K562 (cell line): ENCODE results near the gene PRR35. TPM values are rescaled to one million over a fixed set of nuclear protein-coding genes. Genes with fewer than 3 reads are reported as not detected.

ENCODE experiments used
- microRNA-seq: library from miRNA; unstranded; fragments of <30 nt; microRNA quantifications from one replicate; pipeline ENCODE4, GENCODE V29; 2018; ENCODE audit warnings: borderline microRNAs expressed
- polyA plus RNA-seq, 8 experiments: library from polyadenylated mRNA; depleted of rRNA in 4 of 8; stranded (reverse) in 5 of 8; unstranded in 3 of 8; fragments of >200 nt; fragmentation: Nextera tagmentation in 2 of 8; fragmentation: Illumina TruSeq in 1 of 8; extraction: Ambion mirVana in 2 of 8; extraction: Trizol in 1 of 8; gene quantifications; 2 replicates each; pipeline versions ENCODE4 v1.2.1 to v1.2.3, GENCODE V29; 2011 to 2014; ENCODE audit warnings: inconsistent platforms in 1 of 8, missing spikeins in 1 of 8
- small RNA-seq: library from RNA; depleted of rRNA; stranded (forward); fragments of <200 nt; gene quantifications from one replicate; pipeline ENCODE3, GENCODE V24; 2014
- total RNA-seq, 7 experiments: library from RNA; depleted of rRNA in 6 of 7; stranded (reverse); fragments of >200 nt in 6 of 7; fragmentation: Illumina TruSeq in 2 of 7; extraction: Trizol in 2 of 7; gene quantifications; 2 replicates each; pipeline versions ENCODE4 v1.2.1 to v1.2.3, GENCODE V29; 2011 to 2021; ENCODE audit warnings: low replicate concordance in 1 of 7

The PRR35 gene
- total and polyA plus RNA-seq, 9 of the 15 experiments (the other 6 are each of a cell fraction or from before 2014, with no cell fraction given), result 0.17 to 0.45 (median 0.21) TPM; not detected in 5

Small RNAs within 50 kb of the gene (microRNA-seq; reads per million reads assigned to microRNA genes)
- gene MIR3176 (20.5 reads per million, percentile 65 among the genes with 10 or more reads in this experiment), gene MIR5587 (1.1 reads per million, percentile 10 among the genes with 10 or more reads in this experiment)

Small RNAs within 50 kb of the gene (small RNA-seq; reads per million reads assigned to genes)
- gene MIR3176, result 24.3 reads per million, percentile 97 among the genes with 10 or more reads in this experiment
- 0.18 reads per million for gene MIR5587
- not detected for gene Z98883.1

Other genes with a start within 250 kb of the PRR35 start
Only the 7 nearest of the 29 such genes appear.
- 63.2 and 81.8 TPM in 2 replicates for gene CAPN15, start 32.7 kb upstream of the PRR35 start, total RNA-seq (2014; rRNA removed)
- 4.2 and 4.3 TPM in 2 replicates for gene CAPN15, start 32.7 kb upstream of the PRR35 start, total RNA-seq (2014; rRNA removed; fragmentation: Illumina TruSeq; extraction: Trizol)
- 26.1 and 28.1 TPM in 2 replicates for gene CAPN15, start 32.7 kb upstream of the PRR35 start, total RNA-seq (2015; rRNA removed; fragmentation: Illumina TruSeq; extraction: Trizol)
- 105 and 111 TPM in 2 replicates for gene CAPN15, start 32.7 kb upstream of the PRR35 start, total RNA-seq (2021)
- 14.2 and 20.5 TPM in 2 replicates for gene CAPN15, start 32.7 kb upstream of the PRR35 start, polyA plus RNA-seq (2011; rRNA removed)
- gene CAPN15, start 32.7 kb upstream of the PRR35 start, polyA plus RNA-seq (2014; fragmentation: Illumina TruSeq; extraction: Trizol), result 4.9 and 23.2 TPM in 2 replicates
- gene CAPN15, start 32.7 kb upstream of the PRR35 start, polyA plus RNA-seq (2014; fragmentation: Nextera tagmentation; extraction: Ambion mirVana), result under 1 TPM; 0.62 to 0.77 TPM
- gene CAPN15, start 32.7 kb upstream of the PRR35 start, polyA plus RNA-seq (2014; rRNA removed), result 50.2 and 52.3 TPM in 2 replicates
- gene NHLRC4, start 6.6 kb downstream of the PRR35 start, total RNA-seq (2014; rRNA removed), result 2.6 and 3.1 TPM in 2 replicates
- 0.47 and 0.48 TPM in 2 replicates for gene NHLRC4, start 6.6 kb downstream of the PRR35 start, total RNA-seq (2014; rRNA removed; fragmentation: Illumina TruSeq; extraction: Trizol)
- gene NHLRC4, start 6.6 kb downstream of the PRR35 start, total RNA-seq (2015; rRNA removed; fragmentation: Illumina TruSeq; extraction: Trizol), result 1.2 and 1.3 TPM in 2 replicates
- 2.0 and 3.0 TPM in 2 replicates for gene NHLRC4, start 6.6 kb downstream of the PRR35 start, total RNA-seq (2021)
- 1.3 and 1.7 TPM in 2 replicates for gene NHLRC4, start 6.6 kb downstream of the PRR35 start, polyA plus RNA-seq (2011; rRNA removed)
- 0.24 and 1.1 TPM in 2 replicates for gene NHLRC4, start 6.6 kb downstream of the PRR35 start, polyA plus RNA-seq (2014; fragmentation: Illumina TruSeq; extraction: Trizol)
- not detected for gene NHLRC4, start 6.6 kb downstream of the PRR35 start, polyA plus RNA-seq (2014; fragmentation: Nextera tagmentation; extraction: Ambion mirVana)
- 3.2 and 3.7 TPM in 2 replicates for gene NHLRC4, start 6.6 kb downstream of the PRR35 start, polyA plus RNA-seq (2014; rRNA removed)
- gene PIGQ, start 9.6 kb downstream of the PRR35 start, total RNA-seq (2014; rRNA removed), result 30.7 and 36.1 TPM in 2 replicates
- gene PIGQ, start 9.6 kb downstream of the PRR35 start, total RNA-seq (2014; rRNA removed; fragmentation: Illumina TruSeq; extraction: Trizol), result 2.3 and 3.4 TPM in 2 replicates
- 14.1 and 14.3 TPM in 2 replicates for gene PIGQ, start 9.6 kb downstream of the PRR35 start, total RNA-seq (2015; rRNA removed; fragmentation: Illumina TruSeq; extraction: Trizol)
- 43.7 and 49.6 TPM in 2 replicates for gene PIGQ, start 9.6 kb downstream of the PRR35 start, total RNA-seq (2021)
- 11.2 and 19.4 TPM in 2 replicates for gene PIGQ, start 9.6 kb downstream of the PRR35 start, polyA plus RNA-seq (2011; rRNA removed)
- gene PIGQ, start 9.6 kb downstream of the PRR35 start, polyA plus RNA-seq (2014; fragmentation: Illumina TruSeq; extraction: Trizol), result 11.7 and 21.9 TPM in 2 replicates
- gene PIGQ, start 9.6 kb downstream of the PRR35 start, polyA plus RNA-seq (2014; fragmentation: Nextera tagmentation; extraction: Ambion mirVana), result 1 to 10 TPM in 1 of 2 experiments, under 1 TPM in 1; 0.20 to 2.5 TPM
- gene PIGQ, start 9.6 kb downstream of the PRR35 start, polyA plus RNA-seq (2014; rRNA removed), result 42.1 and 42.3 TPM in 2 replicates
- 22.3 and 26.0 TPM in 2 replicates for gene RAB40C, start 29.7 kb downstream of the PRR35 start, total RNA-seq (2014; rRNA removed)
- gene RAB40C, start 29.7 kb downstream of the PRR35 start, total RNA-seq (2014; rRNA removed; fragmentation: Illumina TruSeq; extraction: Trizol), result 1.9 and 2.5 TPM in 2 replicates
- 10.1 and 11.4 TPM in 2 replicates for gene RAB40C, start 29.7 kb downstream of the PRR35 start, total RNA-seq (2015; rRNA removed; fragmentation: Illumina TruSeq; extraction: Trizol)
- 23.4 and 25.3 TPM in 2 replicates for gene RAB40C, start 29.7 kb downstream of the PRR35 start, total RNA-seq (2021)
- 8.7 and 10.9 TPM in 2 replicates for gene RAB40C, start 29.7 kb downstream of the PRR35 start, polyA plus RNA-seq (2011; rRNA removed)
- gene RAB40C, start 29.7 kb downstream of the PRR35 start, polyA plus RNA-seq (2014; fragmentation: Illumina TruSeq; extraction: Trizol), result 5.6 and 13.3 TPM in 2 replicates
- under 1 TPM; 0.17 to 0.50 TPM for gene RAB40C, start 29.7 kb downstream of the PRR35 start, polyA plus RNA-seq (2014; fragmentation: Nextera tagmentation; extraction: Ambion mirVana)
- 20.9 and 22.3 TPM in 2 replicates for gene RAB40C, start 29.7 kb downstream of the PRR35 start, polyA plus RNA-seq (2014; rRNA removed)
- 0.50 and 0.57 TPM in 2 replicates for gene WFIKKN1, start 70.6 kb downstream of the PRR35 start, total RNA-seq (2014; rRNA removed)
- gene WFIKKN1, start 70.6 kb downstream of the PRR35 start, total RNA-seq (2014; rRNA removed; fragmentation: Illumina TruSeq; extraction: Trizol), result not detected in 2 replicates
- gene WFIKKN1, start 70.6 kb downstream of the PRR35 start, total RNA-seq (2015; rRNA removed; fragmentation: Illumina TruSeq; extraction: Trizol), result 0.11 and 0.14 TPM in 2 replicates
- gene WFIKKN1, start 70.6 kb downstream of the PRR35 start, total RNA-seq (2021), result 0.85 and 1.1 TPM in 2 replicates
- 0.18 and 0.22 TPM in 2 replicates for gene WFIKKN1, start 70.6 kb downstream of the PRR35 start, polyA plus RNA-seq (2011; rRNA removed)
- gene WFIKKN1, start 70.6 kb downstream of the PRR35 start, polyA plus RNA-seq (2014; fragmentation: Illumina TruSeq; extraction: Trizol), result 0.14 TPM in 1 of 2 replicates, not detected in the other
- not detected for gene WFIKKN1, start 70.6 kb downstream of the PRR35 start, polyA plus RNA-seq (2014; fragmentation: Nextera tagmentation; extraction: Ambion mirVana)
- gene WFIKKN1, start 70.6 kb downstream of the PRR35 start, polyA plus RNA-seq (2014; rRNA removed), result 0.30 and 0.54 TPM in 2 replicates
- 198 and 279 TPM in 2 replicates for gene METTL26, start 75.9 kb downstream of the PRR35 start, total RNA-seq (2014; rRNA removed)
- gene METTL26, start 75.9 kb downstream of the PRR35 start, total RNA-seq (2014; rRNA removed; fragmentation: Illumina TruSeq; extraction: Trizol), result 22.9 and 36.2 TPM in 2 replicates
- 75.4 and 76.5 TPM in 2 replicates for gene METTL26, start 75.9 kb downstream of the PRR35 start, total RNA-seq (2015; rRNA removed; fragmentation: Illumina TruSeq; extraction: Trizol)
- gene METTL26, start 75.9 kb downstream of the PRR35 start, total RNA-seq (2021), result 177 and 184 TPM in 2 replicates
- 105 and 115 TPM in 2 replicates for gene METTL26, start 75.9 kb downstream of the PRR35 start, polyA plus RNA-seq (2011; rRNA removed)
- gene METTL26, start 75.9 kb downstream of the PRR35 start, polyA plus RNA-seq (2014; fragmentation: Illumina TruSeq; extraction: Trizol), result 80.9 and 91.6 TPM in 2 replicates
- 10 to 100 TPM in 1 of 2 experiments, 1 to 10 TPM in 1; 7.3 to 11.6 TPM for gene METTL26, start 75.9 kb downstream of the PRR35 start, polyA plus RNA-seq (2014; fragmentation: Nextera tagmentation; extraction: Ambion mirVana)
- 262 and 265 TPM in 2 replicates for gene METTL26, start 75.9 kb downstream of the PRR35 start, polyA plus RNA-seq (2014; rRNA removed)
- 120 and 148 TPM in 2 replicates for gene MCRIP2, start 81.4 kb downstream of the PRR35 start, total RNA-seq (2014; rRNA removed)
- gene MCRIP2, start 81.4 kb downstream of the PRR35 start, total RNA-seq (2014; rRNA removed; fragmentation: Illumina TruSeq; extraction: Trizol), result 3.4 and 6.3 TPM in 2 replicates
- 55.8 and 56.1 TPM in 2 replicates for gene MCRIP2, start 81.4 kb downstream of the PRR35 start, total RNA-seq (2015; rRNA removed; fragmentation: Illumina TruSeq; extraction: Trizol)
- gene MCRIP2, start 81.4 kb downstream of the PRR35 start, total RNA-seq (2021), result 110 and 124 TPM in 2 replicates
- 35.2 and 47.4 TPM in 2 replicates for gene MCRIP2, start 81.4 kb downstream of the PRR35 start, polyA plus RNA-seq (2011; rRNA removed)
- gene MCRIP2, start 81.4 kb downstream of the PRR35 start, polyA plus RNA-seq (2014; fragmentation: Illumina TruSeq; extraction: Trizol), result 12.8 and 40.4 TPM in 2 replicates
- gene MCRIP2, start 81.4 kb downstream of the PRR35 start, polyA plus RNA-seq (2014; fragmentation: Nextera tagmentation; extraction: Ambion mirVana), result 1 to 10 TPM in 1 of 2 experiments, under 1 TPM in 1; 0.80 to 3.5 TPM
- 111 and 123 TPM in 2 replicates for gene MCRIP2, start 81.4 kb downstream of the PRR35 start, polyA plus RNA-seq (2014; rRNA removed)